Spleen (tissue), 13 donors: ENCODE results near the gene TEFM. TPM values are rescaled to one million over a fixed set of nuclear protein-coding genes. Genes with fewer than 3 reads are reported as not detected.
A peak's percentile ranks its signal among the peaks of the same experiment; 100 is the strongest.

ENCODE experiments used
- DNase-seq: peaks from one replicate; pipeline ENCODE4 v3.0.0-alpha.2; 2020
- H3K27ac ChIP-seq, 8 donors: fragments of 200-600 bp; sonication (generic) in 7 of 8; 1 replicate in 4 of 8; 2 replicates in 4 of 8; pipeline versions ENCODE4 v1.5.0 to v1.8.0; 2016 to 2021; ENCODE audit warnings: inconsistent platforms in 4 of 8, mild to moderate bottlenecking in 4 of 8, moderate library complexity in 1 of 8
- H3K27me3 ChIP-seq, 7 donors: fragments of 200-600 bp; sonication (generic) in 6 of 7; replicated peaks in 1 of 7; 1 replicate in 4 of 7; 2 replicates in 3 of 7; pipeline versions ENCODE4 v1.5.0 to v1.8.0; 2016 to 2021; ENCODE audit warnings: inconsistent platforms in 3 of 7, mild to moderate bottlenecking in 1 of 7
- H3K36me3 ChIP-seq, 6 donors: fragments of 200-600 bp; sonication (generic) in 5 of 6; 1 replicate in 4 of 6; 2 replicates in 2 of 6; pipeline versions ENCODE4 v1.5.0 to v1.8.0; 2016 to 2021; ENCODE audit warnings: inconsistent platforms in 2 of 6
- H3K4me1 ChIP-seq, 6 donors: fragments of 200-600 bp; sonication (generic) in 5 of 6; 1 replicate in 3 of 6; 2 replicates in 3 of 6; pipeline versions ENCODE4 v1.5.0 to v1.8.0; 2016 to 2021; ENCODE audit warnings: inconsistent platforms in 3 of 6
- H3K4me3 ChIP-seq, 8 donors: fragments of 200-600 bp; sonication (generic) in 7 of 8; 1 replicate in 4 of 8; 2 replicates in 4 of 8; pipeline versions ENCODE4 v1.5.0 to v1.8.0; 2016 to 2021; ENCODE audit warnings: inconsistent platforms in 4 of 8, mild to moderate bottlenecking in 4 of 8, moderate library complexity in 2 of 8
- H3K9me3 ChIP-seq, 8 donors: fragments of 200-600 bp; sonication (generic) in 7 of 8; 1 replicate in 4 of 8; 2 replicates in 4 of 8; pipeline versions ENCODE4 v1.5.0 to v1.8.0; 2016 to 2021; ENCODE audit warnings: inconsistent platforms in 4 of 8
- POLR2A ChIP-seq, 3 donors: fragments of 450-650 bp; IDR thresholded peaks; one replicate each; pipeline ENCODE4 v1.5.1; 2017; ENCODE audit warnings: antibody characterized with exemption in 3 of 3, mild to moderate bottlenecking in 1 of 3
- POLR2AphosphoS5 ChIP-seq, 3 donors: sonication (generic); formaldehyde crosslinking; IDR thresholded peaks; one replicate each; pipeline ENCODE4 v1.5.1; 2017; ENCODE audit warnings: antibody characterized with exemption in 3 of 3
- WGBS, 5 donors: extraction: QIAGEN DNeasy Blood & Tissue Kit in 3 of 5; methylation state at CpG; one replicate each; pipeline versions ENCODE4 v1.1.5 to v1.1.7; 2013 to 2018; 5-methylcytosine and 5-hydroxymethylcytosine counted together
- intact Hi-C: fragments of 100-400 bp; cut with DNase I; formaldehyde crosslinking; loops from one replicate; pipeline ENCODE4 v1.15.0; 2023; ENCODE audit warnings: low total_unique reads
- long read RNA-seq, 2 donors: transcript quantifications; one replicate each; lab custom pipeline, GENCODE V29; 2026
- polyA plus RNA-seq, 3 donors: library from polyadenylated mRNA; stranded (reverse); fragments of 200-250 nt; gene quantifications; one replicate each; pipeline ENCODE4 v1.2.1, GENCODE V29; 2013
- total RNA-seq, 7 donors: library from RNA; depleted of rRNA in 3 of 7; stranded (reverse); fragments of >200 nt in 3 of 7; fragmentation: NEBNext Ultra II Directional in 4 of 7; extraction: Animal tissue kit (Norgen Biotek cat#: 25700) in 4 of 7; gene quantifications; one replicate each; pipeline versions ENCODE4 v1.1.0 to v1.2.1, GENCODE V29; 2016 to 2021
- TF ChIP-seq, protein P1 (sequence below), 11 experiments: fragments of 200-600 bp in 7 of 11; fragments of 450-650 bp in 4 of 11; sonication (generic) in 4 of 11; IDR thresholded peaks in 8 of 11; conservative IDR thresholded peaks in 3 of 11; 1 replicate in 7 of 11; 2 replicates in 4 of 11; pipeline versions ENCODE4 v1.4.0 to v1.8.0; 2016 to 2021; ENCODE audit warnings: antibody characterized with exemption in 11 of 11, inconsistent platforms in 4 of 11, mild to moderate bottlenecking in 1 of 11
- donor health status: healthy with polysubstance abuse.
- donor health status: DM: no; HTN: no; CAD: no; lungs with moderate emphysema.
- donor health status: DM: no; HTN: no; CAD: no.
- donor health status: Bipolar disorder and iron deficiency.
- donor health status: healthy.
- donor health status: DM: no; HTN: no; CAD: no.
- donor health status: DM: yes; HTN: yes; CAD: no.

TEFM gene, protein sequence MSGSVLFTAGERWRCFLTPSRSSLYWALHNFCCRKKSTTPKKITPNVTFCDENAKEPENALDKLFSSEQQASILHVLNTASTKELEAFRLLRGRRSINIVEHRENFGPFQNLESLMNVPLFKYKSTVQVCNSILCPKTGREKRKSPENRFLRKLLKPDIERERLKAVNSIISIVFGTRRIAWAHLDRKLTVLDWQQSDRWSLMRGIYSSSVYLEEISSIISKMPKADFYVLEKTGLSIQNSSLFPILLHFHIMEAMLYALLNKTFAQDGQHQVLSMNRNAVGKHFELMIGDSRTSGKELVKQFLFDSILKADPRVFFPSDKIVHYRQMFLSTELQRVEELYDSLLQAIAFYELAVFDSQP
- total RNA-seq (10 to 100 TPM; 16.0 to 33.4 (median 18.0) TPM), polyA plus RNA-seq (10 to 100 TPM in 2 of 3 donors, 1 to 10 TPM in 1; 8.4 to 14.6 (median 11.2) TPM)
- long read RNA-seq, donor 1, transcript TEFM-205 (4 exons, 1,891 nt), result major isoform, 6 of 7 reads
- long read RNA-seq, donor 1, partial matches to known transcripts, result 0 of 7 reads
- long read RNA-seq, donor 1, other reads (novel, unspliced or antisense), result 0 of 7 reads
- long read RNA-seq, donor 2, partial matches to known transcripts, result 0 of 7 reads
- long read RNA-seq, donor 2, other reads (novel, unspliced or antisense), result 0 of 7 reads

DNA sequence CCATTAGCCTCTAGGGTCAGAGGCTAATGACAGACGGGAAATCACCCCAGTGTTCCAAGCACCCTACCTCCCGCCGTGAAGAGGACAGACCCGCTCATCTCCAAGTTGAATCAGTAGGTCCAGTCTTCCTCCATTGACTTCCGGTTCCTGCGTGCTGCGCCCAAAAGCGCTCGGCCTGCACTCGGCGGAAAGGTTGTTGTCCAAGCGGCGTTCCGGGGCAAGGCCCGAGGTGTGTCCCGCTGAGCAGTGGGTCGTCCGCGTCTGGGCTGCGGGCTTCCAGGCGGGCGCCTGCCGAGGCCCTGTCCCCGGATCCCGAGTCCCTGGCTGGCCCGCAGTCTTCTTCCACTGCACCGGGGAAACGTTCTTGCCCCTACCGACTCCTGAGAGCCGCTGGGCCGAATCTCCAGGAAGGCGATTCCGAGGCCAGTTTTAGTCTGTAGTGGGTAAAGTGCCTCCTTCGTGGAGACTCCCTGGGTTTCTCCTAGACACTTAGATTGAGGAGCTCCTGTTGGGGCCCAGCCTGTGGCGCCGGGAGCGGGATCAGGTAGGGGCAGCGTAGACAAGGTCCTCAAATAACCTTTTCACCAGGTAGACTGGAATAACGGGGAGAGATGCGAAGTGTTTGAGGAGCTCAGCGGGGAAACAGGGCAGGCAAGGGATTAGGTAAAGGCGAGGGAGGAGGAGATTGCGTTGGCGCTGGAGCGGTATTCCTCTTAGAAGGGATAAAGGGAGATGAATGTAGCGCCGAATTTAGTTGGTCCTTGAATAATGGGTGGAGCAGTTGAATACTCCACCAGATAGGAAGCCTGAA lies at the start of gene TEFM:
TEFM (minus strand) TSS at position 138 of the 811 bp plus-strand sequence; CDS start at position 98, 40 bp downstream.
- WGBS, 5 donors, result 0 to 1% (median 0%) methylated on average over 22 to 47 of the region's 47 CpGs
- TF ChIP-seq POLR2AphosphoS5 (IDR thresholded peaks at IDR 0.05) (peak; percentile 93 to 94 (median 93)), POLR2A (IDR thresholded peaks at IDR 0.05) (peak in 2 of 3 donors; percentile 7 to 80)
- TF ChIP-seq, protein P1, sequence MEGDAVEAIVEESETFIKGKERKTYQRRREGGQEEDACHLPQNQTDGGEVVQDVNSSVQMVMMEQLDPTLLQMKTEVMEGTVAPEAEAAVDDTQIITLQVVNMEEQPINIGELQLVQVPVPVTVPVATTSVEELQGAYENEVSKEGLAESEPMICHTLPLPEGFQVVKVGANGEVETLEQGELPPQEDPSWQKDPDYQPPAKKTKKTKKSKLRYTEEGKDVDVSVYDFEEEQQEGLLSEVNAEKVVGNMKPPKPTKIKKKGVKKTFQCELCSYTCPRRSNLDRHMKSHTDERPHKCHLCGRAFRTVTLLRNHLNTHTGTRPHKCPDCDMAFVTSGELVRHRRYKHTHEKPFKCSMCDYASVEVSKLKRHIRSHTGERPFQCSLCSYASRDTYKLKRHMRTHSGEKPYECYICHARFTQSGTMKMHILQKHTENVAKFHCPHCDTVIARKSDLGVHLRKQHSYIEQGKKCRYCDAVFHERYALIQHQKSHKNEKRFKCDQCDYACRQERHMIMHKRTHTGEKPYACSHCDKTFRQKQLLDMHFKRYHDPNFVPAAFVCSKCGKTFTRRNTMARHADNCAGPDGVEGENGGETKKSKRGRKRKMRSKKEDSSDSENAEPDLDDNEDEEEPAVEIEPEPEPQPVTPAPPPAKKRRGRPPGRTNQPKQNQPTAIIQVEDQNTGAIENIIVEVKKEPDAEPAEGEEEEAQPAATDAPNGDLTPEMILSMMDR (IDR thresholded peaks at IDR 0.05 in 8 of 11, conservative IDR thresholded peaks at IDR 0.05 in 3 of 11), result peak in 2 of 11 experiments; percentile 15 to 21
- intact Hi-C loops, result loop anchor here (5.0 to 10.0 kb wide), 2 partner anchors 61 to 308 kb away; no protein-coding TSS in a partner anchor
- no peaks in the 10 kb centered on the region for H3K9me3 ChIP-seq
- DNase-seq, result peak; percentile 96
- peaks cover 0 to 33% (median 2%) of the 10 kb centered on the region in 6 donors for H3K36me3 ChIP-seq
- no peaks in the 10 kb centered on the region for H3K27me3 ChIP-seq
- H3K27ac ChIP-seq, result peak within 1 kb of the TSS; percentile 82 to 93 (median 86)
- peak within 1 kb of the TSS; percentile 65 to 90 (median 70) for H3K4me3 ChIP-seq
- peaks cover 15 to 69% (median 34%) of the 10 kb centered on the region in 6 donors for H3K4me1 ChIP-seq

DNA sequence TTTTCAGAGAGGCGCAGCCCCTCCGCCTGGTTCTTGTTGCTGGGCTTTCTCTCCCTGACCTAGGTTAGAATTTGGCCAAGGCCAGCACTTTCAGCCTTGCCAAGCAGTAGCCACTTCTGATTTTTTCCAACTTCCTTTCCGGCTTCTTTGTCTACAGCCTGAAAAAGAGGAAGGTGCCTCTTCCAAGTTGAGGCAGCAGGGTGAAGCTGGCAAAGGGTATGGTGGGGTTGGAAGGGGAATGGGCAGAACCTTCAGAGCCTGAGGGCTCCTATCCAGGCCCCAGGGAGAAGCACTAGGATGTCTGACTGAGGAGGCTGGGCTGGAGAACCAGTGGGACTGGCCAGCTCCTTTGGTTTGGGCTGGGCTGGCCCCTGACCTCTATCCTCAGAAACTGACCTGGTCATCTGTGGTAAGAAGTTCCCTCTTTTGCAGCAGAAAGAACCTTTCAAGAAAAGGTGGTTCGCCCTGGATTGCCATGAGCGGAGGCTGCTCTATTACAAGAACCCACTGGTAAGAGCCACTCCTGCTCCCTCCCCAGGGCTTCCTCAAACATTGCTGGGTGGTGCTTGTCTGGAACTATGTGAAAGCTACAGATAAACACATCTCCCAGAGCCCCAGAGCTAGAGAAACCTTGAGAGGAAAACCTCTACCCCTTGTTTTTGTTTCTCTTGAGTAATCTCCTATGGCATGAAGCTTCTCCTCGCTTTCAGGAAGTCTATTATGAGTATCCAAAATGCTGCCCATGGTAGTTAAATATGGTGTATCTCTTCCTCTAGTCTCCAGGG lies 48.2 kb upstream of the TEFM start:
- H3K36me3 ChIP-seq, result peaks cover 0 to under 1% (median 0%) of the 10 kb centered on the region in 6 donors
- peak overlapping the region in 2 of 8 donors; percentile 5 to 6 for H3K4me3 ChIP-seq
- 44 to 67% (median 50%) methylated on average over 6 of the region's 6 CpGs for WGBS, 5 donors
- H3K27ac ChIP-seq, result peak overlapping the region; percentile 57 to 86 (median 74)
- no peaks in the 10 kb centered on the region for H3K9me3 ChIP-seq
- H3K27me3 ChIP-seq, result no peaks in the 10 kb centered on the region
- DNase-seq, result no peak
- intact Hi-C loops, result no loop called here
- H3K4me1 ChIP-seq, result peaks cover 32 to 99% (median 92%) of the 10 kb centered on the region in 6 donors
- TF ChIP-seq, protein P1 (IDR thresholded peaks at IDR 0.05 in 8 of 11, conservative IDR thresholded peaks at IDR 0.05 in 3 of 11), result no peak
- TF ChIP-seq POLR2AphosphoS5 (IDR thresholded peaks at IDR 0.05), result peak in 1 of 3 donors; percentile 45
- TF ChIP-seq POLR2A (IDR thresholded peaks at IDR 0.05), result no peak

DNA sequence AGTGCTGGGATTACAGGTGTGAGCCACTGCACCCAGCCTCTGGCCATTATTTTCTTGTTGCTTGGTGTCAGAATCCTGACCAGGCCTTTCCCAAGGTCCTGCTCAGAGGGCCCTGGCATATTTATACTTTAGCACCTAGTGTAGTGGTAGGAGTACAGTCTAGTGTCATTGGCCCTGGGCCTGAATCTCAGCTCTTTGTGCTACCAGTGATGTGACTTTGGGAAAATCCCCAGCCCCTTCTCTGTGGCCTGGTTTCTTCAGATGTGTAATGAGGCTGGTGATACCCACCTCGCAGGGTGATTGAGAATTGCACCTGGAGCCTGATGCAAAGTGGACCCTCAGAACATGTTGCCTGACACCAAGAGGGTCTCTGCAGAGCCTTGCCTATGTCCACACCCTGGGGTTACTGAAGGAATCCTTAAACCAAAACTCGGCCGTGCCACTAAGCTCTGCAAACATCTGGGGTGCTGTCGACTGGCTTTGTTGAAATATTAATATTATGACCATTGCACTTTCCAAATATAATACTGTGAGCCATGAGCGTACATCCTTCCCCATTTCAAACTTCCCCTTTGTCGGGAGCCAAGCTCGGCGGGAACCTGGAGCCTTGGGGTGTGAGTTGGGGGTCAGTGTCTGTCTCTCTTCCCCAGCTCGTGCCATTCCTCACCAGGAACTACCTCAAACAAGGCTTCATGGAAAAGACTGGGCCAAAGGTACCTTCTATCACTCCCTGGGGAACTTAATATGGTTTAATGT lies 46.8 kb upstream of the TEFM start:
- Histone ChIP-seq H3K27ac (peak overlapping the region; percentile 29 to 86 (median 74)), H3K36me3 (peaks cover 0 to 9% (median 0%) of the 10 kb centered on the region in 6 donors), H3K27me3 (no peaks in the 10 kb centered on the region), H3K9me3 (no peaks in the 10 kb centered on the region), H3K4me3 (no peak overlapping the region), H3K4me1 (peaks cover 27 to 85% (median 78%) of the 10 kb centered on the region in 6 donors)
- TF ChIP-seq, protein P1 (IDR thresholded peaks at IDR 0.05 in 8 of 11, conservative IDR thresholded peaks at IDR 0.05 in 3 of 11), result no peak
- TF ChIP-seq POLR2A (IDR thresholded peaks at IDR 0.05), result no peak
- TF ChIP-seq POLR2AphosphoS5 (IDR thresholded peaks at IDR 0.05), result peak in 1 of 3 donors; percentile 38
- intact Hi-C loops, result no loop called here
- no peak for DNase-seq
- WGBS, 5 donors, result 32 to 57% (median 35%) methylated on average over 9 of the region's 9 CpGs
